ENCODE results near the gene TCTN1. TPM values are rescaled to one million over a fixed set of nuclear protein-coding genes. Genes with fewer than 3 reads are reported as not detected.
A peak's percentile ranks its signal among the peaks of the same experiment; 100 is the strongest.
"Not testable (repeated sequence)": the region's sequence is repeated elsewhere in the genome, so short reads cannot be mapped to it uniquely, and the experiment has no call there.

Gene TCTN1
- total RNA-seq, 1 donor from 2014 or later = 29.5 TPM

GRCh38 chr12:110590059-110590458 lies 23.9 kb upstream of the TCTN1 start:
- Mint-ChIP-seq H3K36me3 (ENCODE audit: low read depth) (no peaks in the 10 kb centered on the region), H3K27ac (peak overlapping the region; percentile 97), H3K4me3 (peak overlapping the region; percentile 24), H3K9me3 (no peaks in the 10 kb centered on the region), H3K4me1 (peaks cover 53% of the 10 kb centered on the region), H3K27me3 (no peaks in the 10 kb centered on the region)
- DNase-seq (no peak), ATAC-seq (ENCODE audit: low read depth) (no peak)
- CTCF ChIA-PET = interaction anchor here (1.7 to 3.8 kb wide), 3 partner anchors 12 to 140 kb away, joined by 4 to 27 read pairs (median 8); partner anchors contain the start of gene ARPC3
- TF ChIP-seq, protein P1, sequence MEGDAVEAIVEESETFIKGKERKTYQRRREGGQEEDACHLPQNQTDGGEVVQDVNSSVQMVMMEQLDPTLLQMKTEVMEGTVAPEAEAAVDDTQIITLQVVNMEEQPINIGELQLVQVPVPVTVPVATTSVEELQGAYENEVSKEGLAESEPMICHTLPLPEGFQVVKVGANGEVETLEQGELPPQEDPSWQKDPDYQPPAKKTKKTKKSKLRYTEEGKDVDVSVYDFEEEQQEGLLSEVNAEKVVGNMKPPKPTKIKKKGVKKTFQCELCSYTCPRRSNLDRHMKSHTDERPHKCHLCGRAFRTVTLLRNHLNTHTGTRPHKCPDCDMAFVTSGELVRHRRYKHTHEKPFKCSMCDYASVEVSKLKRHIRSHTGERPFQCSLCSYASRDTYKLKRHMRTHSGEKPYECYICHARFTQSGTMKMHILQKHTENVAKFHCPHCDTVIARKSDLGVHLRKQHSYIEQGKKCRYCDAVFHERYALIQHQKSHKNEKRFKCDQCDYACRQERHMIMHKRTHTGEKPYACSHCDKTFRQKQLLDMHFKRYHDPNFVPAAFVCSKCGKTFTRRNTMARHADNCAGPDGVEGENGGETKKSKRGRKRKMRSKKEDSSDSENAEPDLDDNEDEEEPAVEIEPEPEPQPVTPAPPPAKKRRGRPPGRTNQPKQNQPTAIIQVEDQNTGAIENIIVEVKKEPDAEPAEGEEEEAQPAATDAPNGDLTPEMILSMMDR (IDR thresholded peaks at IDR 0.05) = no peak
- POLR2A ChIA-PET = interaction anchor here (1.3 to 3.4 kb wide), 3 partner anchors 10 to 27 kb away, joined by 8 to 10 read pairs (median 8); no protein-coding TSS in a partner anchor
- intact Hi-C loops (cut with micrococcal nuclease) = loop anchor here (2.0 kb wide), 2 partner anchors 13 to 15 kb away; no protein-coding TSS in a partner anchor

GRCh38 chr12:110590806-110591326 lies 23.1 kb upstream of the TCTN1 start:
- H3K9me3 Mint-ChIP-seq = no peaks in the 10 kb centered on the region
- ATAC-seq (ENCODE audit: low read depth) (peak; percentile 85), DNase-seq (no peak)
- intact Hi-C loops (cut with micrococcal nuclease) = loop anchor here (1.0 to 2.0 kb wide), 3 partner anchors 8 to 14 kb away; partner anchors contain the start of gene PPTC7
- H3K27ac Mint-ChIP-seq = peak overlapping the region; percentile 97
- ChIA-PET POLR2A (interaction anchor here (0.7 to 3.4 kb wide), 10 partner anchors 9 to 141 kb away, joined by 3 to 10 read pairs (median 5); partner anchors contain the start of genes ARPC3, RAD9B, TCTN1 and VPS29), CTCF (interaction anchor here (0.6 to 3.8 kb wide), 5 partner anchors 11 to 159 kb away, joined by 4 to 27 read pairs (median 5); partner anchors contain the start of gene ARPC3)
- TF ChIP-seq, protein P1 (IDR thresholded peaks at IDR 0.05) = no peak
- no peaks in the 10 kb centered on the region for H3K36me3 Mint-ChIP-seq (ENCODE audit: low read depth)
- H3K27me3 Mint-ChIP-seq = no peaks in the 10 kb centered on the region
- peaks cover 45% of the 10 kb centered on the region for H3K4me1 Mint-ChIP-seq
- H3K4me3 Mint-ChIP-seq = peak overlapping the region; percentile 60

GRCh38 chr12:110591451-110592051 lies 22.4 kb upstream of the TCTN1 start:
- DNase-seq (no peak), ATAC-seq (ENCODE audit: low read depth) (no peak)
- TF ChIP-seq, protein P1 (IDR thresholded peaks at IDR 0.05) = no peak
- H3K27ac Mint-ChIP-seq = peak overlapping the region; percentile 97
- CTCF ChIA-PET = interaction anchor here (0.6 to 3.8 kb wide), 4 partner anchors 10 to 160 kb away, joined by 4 to 27 read pairs (median 6); partner anchors contain the start of gene ARPC3
- no peaks in the 10 kb centered on the region for H3K9me3 Mint-ChIP-seq
- no peaks in the 10 kb centered on the region for H3K36me3 Mint-ChIP-seq (ENCODE audit: low read depth)
- peaks cover 45% of the 10 kb centered on the region for H3K4me1 Mint-ChIP-seq
- intact Hi-C loops (cut with micrococcal nuclease) = loop anchor here (1.0 to 2.0 kb wide), 3 partner anchors 8 to 15 kb away; partner anchors contain the start of gene PPTC7
- H3K4me3 Mint-ChIP-seq = no peak overlapping the region
- H3K27me3 Mint-ChIP-seq = no peaks in the 10 kb centered on the region
- POLR2A ChIA-PET = interaction anchor here (0.7 to 3.4 kb wide), 11 partner anchors 9 to 150 kb away, joined by 3 to 10 read pairs (median 5); partner anchors contain the start of genes ARPC3, RAD9B, TCTN1 and VPS29

GRCh38 chr12:110592078-110592477 lies 21.9 kb upstream of the TCTN1 start:
- ChIA-PET POLR2A (interaction anchor here (0.8 to 3.4 kb wide), 3 partner anchors 12 to 149 kb away, joined by 5 to 10 read pairs (median 5); partner anchors contain the start of gene ARPC3), CTCF (interaction anchor here (3.8 kb wide), 1 partner anchor 9 kb away, joined by 27 read pairs; no protein-coding TSS in a partner anchor)
- Mint-ChIP-seq H3K9me3 (no peaks in the 10 kb centered on the region), H3K4me1 (peaks cover 45% of the 10 kb centered on the region), H3K36me3 (ENCODE audit: low read depth) (no peaks in the 10 kb centered on the region), H3K4me3 (no peak overlapping the region), H3K27me3 (no peaks in the 10 kb centered on the region), H3K27ac (peak overlapping the region; percentile 97)
- intact Hi-C loops (cut with micrococcal nuclease) = no loop called here
- no peak for DNase-seq
- TF ChIP-seq, protein P1 (IDR thresholded peaks at IDR 0.05) = no peak
- no peak for ATAC-seq (ENCODE audit: low read depth)

DNA sequence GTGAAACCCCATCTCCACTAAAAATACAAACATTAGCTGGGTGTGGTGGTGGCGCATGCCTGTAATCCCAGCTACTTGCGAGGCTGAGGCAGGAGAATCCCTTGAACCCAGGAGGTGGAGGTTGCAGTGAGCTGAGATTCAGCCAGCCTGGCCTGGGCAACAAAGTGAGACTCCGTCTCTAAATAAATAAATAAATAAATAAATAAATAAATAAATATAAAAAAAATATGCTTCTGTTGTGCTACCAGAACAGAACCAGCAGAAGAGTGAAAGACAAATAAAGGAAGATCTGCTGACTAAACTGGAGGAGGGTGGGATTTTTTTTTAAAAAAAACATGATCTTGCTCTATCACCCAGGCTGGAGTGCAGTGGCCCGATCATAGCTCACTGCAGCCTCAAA lies 21.0 kb upstream of the TCTN1 start:
- DNase-seq; ATAC-seq (ENCODE audit: low read depth); H3K9me3 Mint-ChIP-seq; H3K27me3 Mint-ChIP-seq; H3K36me3 Mint-ChIP-seq (ENCODE audit: low read depth); H3K4me3 Mint-ChIP-seq; intact Hi-C loops (cut with micrococcal nuclease); H3K27ac Mint-ChIP-seq: not testable (repeated sequence)
- H3K4me1 Mint-ChIP-seq = peaks cover 40% of the 10 kb centered on the region
- POLR2A ChIA-PET = interaction anchor here (2.9 kb wide), 1 partner anchor 143 kb away, joined by 13 read pairs; the partner anchor contains the start of gene ARPC3
- CTCF ChIA-PET = interaction anchor here (3.8 kb wide), 1 partner anchor 9 kb away, joined by 27 read pairs; no protein-coding TSS in a partner anchor
